ENCODE measurements around the gene HCN1.

Gene HCN1

GRCh38 chr5:45437752-45438151 is 258.4 kb downstream of the HCN1 start:
- TF ChIP-seq, protein P1, sequence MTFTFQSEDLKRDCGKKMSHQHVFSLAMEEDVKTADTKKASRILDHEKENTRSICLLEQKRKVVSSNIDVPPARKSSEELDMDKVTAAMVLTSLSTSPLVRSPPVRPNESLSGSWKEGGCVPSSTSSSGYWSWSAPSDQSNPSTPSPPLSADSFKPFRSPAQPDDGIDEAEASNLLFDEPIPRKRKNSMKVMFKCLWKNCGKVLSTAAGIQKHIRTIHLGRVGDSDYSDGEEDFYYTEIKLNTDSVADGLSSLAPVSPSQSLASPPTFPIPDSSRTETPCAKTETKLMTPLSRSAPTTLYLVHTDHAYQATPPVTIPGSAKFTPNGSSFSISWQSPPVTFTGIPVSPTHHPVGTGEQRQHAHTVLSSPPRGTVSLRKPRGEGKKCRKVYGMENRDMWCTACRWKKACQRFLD (tag by site-specific recombination; IDR thresholded peaks at IDR 0.05): no peak
- TF ChIP-seq ZNF121 (tag by site-specific recombination; IDR thresholded peaks at IDR 0.05) (no peak), EGR2 (tag by site-specific recombination; IDR thresholded peaks at IDR 0.05; ENCODE audit: low read depth) (no peak), ZNF558 (tag by site-specific recombination; IDR thresholded peaks at IDR 0.05) (no peak), KLF16 (tag by site-specific recombination; IDR thresholded peaks at IDR 0.05) (no peak), ZNF488 (tag by site-specific recombination; IDR thresholded peaks at IDR 0.05) (no peak), ZBTB8A (tag by site-specific recombination; IDR thresholded peaks at IDR 0.05) (no peak)
- TF ChIP-seq, protein P2, sequence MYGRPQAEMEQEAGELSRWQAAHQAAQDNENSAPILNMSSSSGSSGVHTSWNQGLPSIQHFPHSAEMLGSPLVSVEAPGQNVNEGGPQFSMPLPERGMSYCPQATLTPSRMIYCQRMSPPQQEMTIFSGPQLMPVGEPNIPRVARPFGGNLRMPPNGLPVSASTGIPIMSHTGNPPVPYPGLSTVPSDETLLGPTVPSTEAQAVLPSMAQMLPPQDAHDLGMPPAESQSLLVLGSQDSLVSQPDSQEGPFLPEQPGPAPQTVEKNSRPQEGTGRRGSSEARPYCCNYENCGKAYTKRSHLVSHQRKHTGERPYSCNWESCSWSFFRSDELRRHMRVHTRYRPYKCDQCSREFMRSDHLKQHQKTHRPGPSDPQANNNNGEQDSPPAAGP (tag by site-specific recombination; IDR thresholded peaks at IDR 0.05): no peak
- TF ChIP-seq, protein P3, sequence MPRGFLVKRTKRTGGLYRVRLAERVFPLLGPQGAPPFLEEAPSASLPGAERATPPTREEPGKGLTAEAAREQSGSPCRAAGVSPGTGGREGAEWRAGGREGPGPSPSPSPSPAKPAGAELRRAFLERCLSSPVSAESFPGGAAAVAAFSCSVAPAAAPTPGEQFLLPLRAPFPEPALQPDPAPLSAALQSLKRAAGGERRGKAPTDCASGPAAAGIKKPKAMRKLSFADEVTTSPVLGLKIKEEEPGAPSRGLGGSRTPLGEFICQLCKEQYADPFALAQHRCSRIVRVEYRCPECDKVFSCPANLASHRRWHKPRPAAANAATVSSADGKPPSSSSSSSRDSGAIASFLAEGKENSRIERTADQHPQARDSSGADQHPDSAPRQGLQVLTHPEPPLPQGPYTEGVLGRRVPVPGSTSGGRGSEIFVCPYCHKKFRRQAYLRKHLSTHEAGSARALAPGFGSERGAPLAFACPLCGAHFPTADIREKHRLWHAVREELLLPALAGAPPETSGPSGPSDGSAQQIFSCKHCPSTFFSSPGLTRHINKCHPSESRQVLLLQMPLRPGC (tag by site-specific recombination; IDR thresholded peaks at IDR 0.05): no peak
- no peaks in the 10 kb centered on the region for H3K4me1 ChIP-seq (ENCODE audit: control insufficient read depth, insufficient read depth, low read length)
- H3K9me3 ChIP-seq (ENCODE audit: control insufficient read depth, insufficient read depth, low read depth, low read length): no peaks in the 10 kb centered on the region; the same call in 1 of the 2 replicates
- H3K4me3 ChIP-seq (ENCODE audit: low read depth, low read length): no peak overlapping the region
- CTCF ChIA-PET: no interaction called here
- no peak overlapping the region for H3K27ac ChIP-seq (ENCODE audit: extremely low read depth, low read depth, low read length)
- no peaks in the 10 kb centered on the region for H3K36me3 ChIP-seq (ENCODE audit: control insufficient read depth in 2 of 2, insufficient read depth in 1 of 2, low read length in 2 of 2)
- POLR2A ChIA-PET: no interaction called here

DNA sequence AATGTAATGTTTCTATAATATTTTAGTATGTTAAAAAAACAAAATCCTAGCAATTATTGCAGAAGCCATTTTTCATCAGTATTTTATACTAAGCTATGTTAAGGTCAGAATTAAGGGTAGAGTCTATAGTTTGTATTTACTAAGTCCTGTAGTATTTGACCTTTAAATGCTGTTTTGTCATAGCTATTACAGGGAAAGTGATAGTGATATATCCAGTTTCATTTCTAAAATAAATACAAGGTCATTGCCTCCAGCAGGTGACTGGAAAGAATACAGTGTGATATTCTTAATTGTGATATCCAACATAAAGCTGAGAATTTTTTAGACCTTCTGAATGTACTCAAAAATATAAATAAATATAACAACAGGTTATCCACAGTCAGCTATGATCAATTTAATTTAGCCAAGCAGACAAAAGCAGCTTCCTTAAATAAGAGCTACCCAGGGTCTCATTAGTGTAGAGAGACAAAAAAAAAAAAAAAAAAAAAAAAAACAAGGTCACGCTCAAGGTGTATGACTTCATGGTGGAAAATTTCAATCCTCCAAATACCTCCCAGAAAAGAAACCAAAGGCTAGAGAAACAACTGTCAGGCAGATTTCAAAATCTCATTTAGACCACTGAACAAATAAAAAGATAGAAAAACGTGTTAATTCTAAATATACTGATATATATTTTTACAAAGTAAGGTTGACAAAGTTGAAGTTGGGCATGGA is 278.7 kb downstream of the HCN1 start:
- Histone ChIP-seq H3K9me3 (ENCODE audit: control insufficient read depth, insufficient read depth, low read depth, low read length) (no peaks in the 10 kb centered on the region), H3K4me1 (ENCODE audit: control insufficient read depth, insufficient read depth, low read length) (no peaks in the 10 kb centered on the region), H3K36me3 (ENCODE audit: control insufficient read depth in 2 of 2, insufficient read depth in 1 of 2, low read length in 2 of 2) (no peaks in the 10 kb centered on the region), H3K4me3 (ENCODE audit: low read depth, low read length) (no peak overlapping the region), H3K27ac (ENCODE audit: extremely low read depth, low read depth, low read length) (no peak overlapping the region)
- ChIA-PET CTCF (interaction anchor here (0.6 to 0.8 kb wide), 2 partner anchors 19 to 103 kb away, joined by 3 to 5 read pairs; no protein-coding TSS in a partner anchor), POLR2A (no interaction called here)
- TF ChIP-seq ZNF157 (tag by site-specific recombination; IDR thresholded peaks at IDR 0.05): no peak
- TF ChIP-seq, protein P4, sequence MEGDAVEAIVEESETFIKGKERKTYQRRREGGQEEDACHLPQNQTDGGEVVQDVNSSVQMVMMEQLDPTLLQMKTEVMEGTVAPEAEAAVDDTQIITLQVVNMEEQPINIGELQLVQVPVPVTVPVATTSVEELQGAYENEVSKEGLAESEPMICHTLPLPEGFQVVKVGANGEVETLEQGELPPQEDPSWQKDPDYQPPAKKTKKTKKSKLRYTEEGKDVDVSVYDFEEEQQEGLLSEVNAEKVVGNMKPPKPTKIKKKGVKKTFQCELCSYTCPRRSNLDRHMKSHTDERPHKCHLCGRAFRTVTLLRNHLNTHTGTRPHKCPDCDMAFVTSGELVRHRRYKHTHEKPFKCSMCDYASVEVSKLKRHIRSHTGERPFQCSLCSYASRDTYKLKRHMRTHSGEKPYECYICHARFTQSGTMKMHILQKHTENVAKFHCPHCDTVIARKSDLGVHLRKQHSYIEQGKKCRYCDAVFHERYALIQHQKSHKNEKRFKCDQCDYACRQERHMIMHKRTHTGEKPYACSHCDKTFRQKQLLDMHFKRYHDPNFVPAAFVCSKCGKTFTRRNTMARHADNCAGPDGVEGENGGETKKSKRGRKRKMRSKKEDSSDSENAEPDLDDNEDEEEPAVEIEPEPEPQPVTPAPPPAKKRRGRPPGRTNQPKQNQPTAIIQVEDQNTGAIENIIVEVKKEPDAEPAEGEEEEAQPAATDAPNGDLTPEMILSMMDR (tag by site-specific recombination; IDR thresholded peaks at IDR 0.05): no peak

DNA sequence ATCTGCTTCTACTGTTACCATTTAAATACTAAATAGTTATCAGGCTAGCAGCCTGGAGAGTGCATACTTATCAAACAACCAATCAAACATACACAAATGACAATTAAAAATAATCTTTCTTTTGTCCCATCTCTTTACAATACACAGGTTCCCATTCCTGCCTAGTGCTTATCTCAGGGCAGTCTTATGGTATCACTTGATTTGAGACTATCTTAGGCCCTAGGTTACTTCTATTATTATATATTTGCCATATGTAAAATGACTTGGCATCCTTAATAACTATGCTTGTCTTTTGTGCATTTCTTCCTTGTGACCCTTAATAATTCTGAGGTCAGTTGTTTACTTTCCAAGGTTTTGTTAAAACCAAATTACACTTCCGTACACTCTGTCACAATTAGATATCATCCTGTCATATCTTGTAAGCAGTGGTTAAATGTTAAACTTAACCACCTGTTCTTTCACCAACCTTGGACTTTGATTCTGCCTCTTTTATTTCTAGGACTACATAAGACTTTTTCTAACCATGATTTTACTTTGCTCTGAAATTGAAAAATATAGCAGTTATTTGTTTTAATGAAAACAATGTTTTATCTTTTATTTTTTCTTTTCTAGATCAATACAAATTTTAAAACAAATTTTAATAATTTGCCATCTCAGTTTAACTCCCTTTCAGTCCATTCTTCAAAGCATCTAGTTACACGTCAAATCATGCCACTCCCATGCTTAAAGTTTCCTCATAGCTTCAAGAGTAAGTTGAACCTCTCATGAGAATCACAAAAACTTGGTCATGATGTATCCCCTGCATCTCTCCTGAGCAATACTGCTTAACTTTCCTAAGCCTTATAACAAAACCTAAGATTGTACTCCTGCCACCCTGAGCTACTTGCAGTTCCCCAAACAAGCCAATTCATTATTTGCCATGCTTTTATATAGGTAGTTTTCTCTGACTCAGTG is 281.3 kb downstream of the HCN1 start:
- TF ChIP-seq OSR2 (tag by site-specific recombination; IDR thresholded peaks at IDR 0.05) (no peak), ZNF169 (tag by site-specific recombination; IDR thresholded peaks at IDR 0.05) (no peak), ZNF623 (tag by site-specific recombination; IDR thresholded peaks at IDR 0.05) (no peak), KLF9 (tag by site-specific recombination; IDR thresholded peaks at IDR 0.05; ENCODE audit: low read depth) (no peak), REST (tag by site-specific recombination; IDR thresholded peaks at IDR 0.05) (no peak), BCL11B (tag by site-specific recombination; IDR thresholded peaks at IDR 0.05; ENCODE audit: low read depth) (no peak), ZNF76 (tag by site-specific recombination; IDR thresholded peaks at IDR 0.05; ENCODE audit: borderline replicate concordance, low read depth) (no peak)
- no peaks in the 10 kb centered on the region for H3K9me3 ChIP-seq (ENCODE audit: control insufficient read depth, insufficient read depth, low read depth, low read length)
- CTCF ChIA-PET: interaction anchor here (0.6 kb wide), 1 partner anchor 895 kb away, joined by 3 read pairs; no protein-coding TSS in a partner anchor
- H3K36me3 ChIP-seq (ENCODE audit: control insufficient read depth in 2 of 2, insufficient read depth in 1 of 2, low read length in 2 of 2): no peaks in the 10 kb centered on the region
- POLR2A ChIA-PET: interaction anchor here (0.6 kb wide), 1 partner anchor 29 kb away, joined by 3 read pairs; no protein-coding TSS in a partner anchor
- no peak overlapping the region for H3K27ac ChIP-seq (ENCODE audit: extremely low read depth, low read depth, low read length)
- H3K4me1 ChIP-seq (ENCODE audit: control insufficient read depth, insufficient read depth, low read length): no peaks in the 10 kb centered on the region
- H3K4me3 ChIP-seq (ENCODE audit: low read depth, low read length): no peak overlapping the region
